NCI-H2227 treated with DMSO at 0.1 percent for 48 hours (cell line): ENCODE results near the gene IRF3.
"Not testable (repeated sequence)": the region's sequence is repeated elsewhere in the genome, so short reads cannot be mapped to it uniquely, and the experiment has no call there.

ENCODE experiments used
- DNase-seq: peaks from one replicate; lab custom pipeline; 2025; lab: John Stamatoyannopoulos, UW

The IRF3 gene

DNA sequence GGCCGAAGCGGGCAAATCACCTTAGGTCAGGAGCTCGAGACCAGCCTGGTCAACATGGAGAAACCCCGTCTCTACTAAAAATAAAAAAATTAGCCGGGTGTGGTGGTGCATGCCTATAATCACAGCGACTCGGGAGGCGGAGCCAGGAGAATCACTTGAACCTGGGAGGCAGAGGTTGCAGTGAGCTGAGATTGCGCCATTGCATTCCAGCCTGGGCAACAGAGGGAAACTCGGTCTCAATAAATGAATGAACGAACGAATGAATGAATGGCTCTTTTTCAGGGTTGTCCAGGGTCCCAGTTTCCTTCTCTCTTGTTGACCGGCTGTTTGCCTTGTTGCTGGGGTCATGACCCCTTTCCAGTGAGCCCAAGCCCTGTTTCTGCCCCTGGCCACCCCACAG lies 47.8 kb downstream of the IRF3 start:
- DNase-seq = not testable (repeated sequence)

DNA sequence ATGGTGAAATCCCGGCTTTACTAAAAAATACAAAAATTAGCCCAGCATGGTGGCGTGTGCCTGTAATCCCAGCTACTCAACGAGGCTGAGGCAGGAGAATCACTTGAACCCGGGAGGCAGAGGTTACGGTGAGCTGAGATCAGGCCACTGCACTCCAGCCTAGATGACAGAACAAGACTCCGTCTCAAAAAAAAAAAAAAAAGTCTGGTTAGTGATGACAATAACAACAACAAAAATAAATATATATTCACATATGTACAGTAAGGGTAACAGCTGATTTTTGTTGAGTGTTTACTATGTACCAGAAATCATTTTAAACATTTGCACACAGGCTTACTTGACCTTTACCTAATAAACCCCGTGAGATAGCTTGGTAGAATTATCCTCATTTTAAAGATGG lies 48.7 kb downstream of the IRF3 start:
- DNase-seq = no peak

DNA sequence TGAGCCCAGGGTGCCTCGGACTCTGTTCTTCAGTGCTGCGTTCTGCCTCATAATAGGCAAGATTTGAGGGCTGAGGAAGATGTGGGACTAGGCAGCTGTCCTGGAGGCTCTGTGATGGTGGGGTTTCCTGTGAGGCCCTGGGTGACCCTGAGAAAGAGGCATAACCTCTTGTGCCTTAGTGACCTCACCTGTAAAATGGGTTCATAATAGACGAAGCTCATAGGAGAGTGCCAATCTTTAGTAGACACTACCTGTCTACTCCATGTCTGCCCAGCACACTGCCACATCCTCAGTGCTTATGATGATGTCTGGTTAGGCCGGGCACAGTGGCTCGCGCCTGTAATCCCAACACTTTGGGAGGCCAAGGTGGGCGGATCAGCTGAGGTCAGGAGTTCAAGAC lies 49.1 kb downstream of the IRF3 start:
- DNase-seq = no peak

DNA sequence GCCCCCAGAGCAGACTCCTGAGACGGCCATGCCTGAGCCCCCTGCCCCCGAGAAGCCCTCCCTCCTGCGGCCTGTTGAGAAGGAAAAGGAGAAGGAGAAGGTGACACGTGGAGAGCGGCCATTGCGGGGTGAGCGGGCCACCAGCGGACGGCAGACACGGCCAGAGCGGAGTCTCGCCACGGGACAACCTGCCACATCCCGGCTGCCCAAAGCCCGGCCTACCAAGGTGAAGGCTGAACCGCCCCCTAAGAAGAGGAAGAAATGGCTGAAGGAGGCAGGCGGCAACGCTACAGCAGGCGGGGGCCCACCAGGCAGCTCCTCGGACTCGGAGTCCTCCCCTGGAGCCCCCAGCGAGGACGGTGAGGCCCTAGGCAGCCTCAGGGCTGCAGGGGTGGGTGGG lies 49.8 kb downstream of the IRF3 start:
- DNase-seq = no peak

DNA sequence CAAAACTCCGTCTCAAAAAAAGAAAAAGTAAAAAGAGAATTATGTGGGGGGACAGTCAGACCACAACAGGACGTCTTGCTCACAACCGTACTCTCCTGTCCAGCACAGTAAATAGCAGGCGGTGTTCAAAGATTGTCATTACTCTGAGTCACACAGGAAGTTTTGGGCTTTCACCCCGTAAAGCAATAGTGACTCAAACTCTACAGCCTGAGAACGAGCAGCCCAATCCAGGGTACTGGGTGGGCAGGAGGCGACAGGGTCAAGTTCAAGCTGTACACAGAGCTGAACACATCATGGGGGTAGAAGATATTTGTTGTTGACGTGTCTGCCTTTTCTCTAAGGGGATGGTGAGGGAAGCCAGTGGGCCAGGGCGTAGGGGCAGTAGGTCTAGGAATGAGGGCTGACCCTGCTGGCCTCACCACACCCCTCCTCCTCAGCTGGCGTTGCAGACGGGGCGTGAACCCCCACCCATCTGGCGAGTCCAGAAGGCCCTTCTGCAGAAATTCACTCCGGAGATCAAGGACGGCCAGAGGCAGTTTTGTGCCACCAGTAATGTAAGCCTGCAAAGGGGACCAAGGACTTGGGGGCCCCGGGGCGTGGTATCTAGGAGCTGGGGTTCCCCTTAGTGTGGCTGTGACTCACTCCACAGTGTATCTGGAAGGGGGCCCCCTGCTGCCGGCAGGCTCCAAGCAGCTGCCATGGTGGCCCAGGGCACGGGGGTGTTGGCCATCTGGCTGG lies 51.4 kb downstream of the IRF3 start:
- no peak for DNase-seq

DNA sequence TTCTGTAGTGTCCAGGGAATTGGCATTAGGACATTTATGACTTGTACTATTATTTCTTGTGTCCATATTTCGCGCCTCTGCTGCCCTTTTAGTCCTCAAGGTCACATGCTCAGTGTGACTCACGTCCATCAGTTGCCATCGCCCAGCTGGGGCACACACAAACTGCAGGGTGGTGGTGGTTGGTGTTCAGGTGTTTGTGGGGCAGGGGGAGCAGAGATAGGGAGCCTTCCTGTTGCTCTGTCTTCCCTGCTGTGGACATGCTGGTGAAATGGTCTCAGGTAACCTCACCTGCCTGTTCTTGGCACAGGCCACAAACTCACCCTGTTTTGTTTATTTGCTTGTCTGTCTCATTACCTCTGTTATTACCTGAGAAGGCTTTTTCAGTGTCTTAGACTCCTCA lies 52.3 kb downstream of the IRF3 start:
- no peak for DNase-seq
